DND-41 (cell line): ENCODE measurements around the gene LYPD6B.

ENCODE experiments used
- CTCF ChIP-seq: IDR thresholded peaks from 2 replicates; pipeline ENCODE4 v1.5.1; 2012; ENCODE audit warnings: borderline replicate concordance, low read length, moderate library complexity, mild to moderate bottlenecking; ENCODE audit not compliant: poor library complexity, severe bottlenecking; ENCODE audit errors: extremely low read depth
- EZH2 ChIP-seq: IDR thresholded peaks from 3 replicates; pipeline ENCODE4 v1.6.1; 2012; ENCODE audit warnings: borderline replicate concordance, low read depth, mild to moderate bottlenecking, moderate library complexity, low read length, inconsistent platforms; ENCODE audit not compliant: severe bottlenecking

GRCh38 chr2:149103081-149103620 lies 64.7 kb downstream of the LYPD6B start:
- TF ChIP-seq CTCF (no peak), EZH2 (no peak)
